Epithelial cell of proximal tubule (primary cell): ENCODE results near the gene GPR45. TPM values are rescaled to one million over a fixed set of nuclear protein-coding genes. Genes with fewer than 3 reads are reported as not detected.

Experiments
- DNase-seq: peaks from one replicate; pipeline ENCODE4 v3.0.0-alpha.2; 2011; ENCODE audit warnings: low read depth
- H3K4me3 ChIP-seq: 2 replicates; pipeline ENCODE4 v1.5.1; 2011; ENCODE audit warnings: low read depth, mild to moderate bottlenecking, low read length
- total RNA-seq: library from RNA; depleted of rRNA; stranded (reverse); fragments of >200 nt; gene quantifications from 2 replicates; pipeline ENCODE4 v1.2.3, GENCODE V29; 2015
- TF ChIP-seq, protein P1 (sequence below): conservative IDR thresholded peaks from 2 replicates; pipeline ENCODE4 v1.5.1; 2012; ENCODE audit warnings: low read depth, mild to moderate bottlenecking, low read length

The GPR45 gene
- total RNA-seq, 1 donor from 2014 or later: not detected

DNA sequence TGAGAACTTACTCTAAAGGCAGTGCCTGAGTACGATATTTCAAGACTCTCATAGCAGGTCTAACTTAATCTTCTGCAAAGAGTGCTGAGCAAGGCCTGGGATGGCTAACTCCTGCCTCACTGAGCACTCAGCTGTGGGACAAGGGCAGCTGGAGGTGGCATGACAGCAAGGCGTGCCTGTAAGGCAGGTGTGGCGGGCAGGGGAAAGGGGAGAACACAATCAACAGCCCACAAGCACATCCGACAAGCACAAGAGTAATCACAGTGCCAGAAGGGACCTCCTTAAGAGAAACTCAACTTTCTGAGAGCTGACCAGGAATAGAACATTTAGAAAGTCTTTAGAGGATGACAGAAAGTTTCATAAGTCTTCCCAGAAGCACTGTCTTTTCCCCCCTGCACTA is 42.0 kb downstream of the GPR45 start:
- no peak for DNase-seq
- TF ChIP-seq, protein P1, sequence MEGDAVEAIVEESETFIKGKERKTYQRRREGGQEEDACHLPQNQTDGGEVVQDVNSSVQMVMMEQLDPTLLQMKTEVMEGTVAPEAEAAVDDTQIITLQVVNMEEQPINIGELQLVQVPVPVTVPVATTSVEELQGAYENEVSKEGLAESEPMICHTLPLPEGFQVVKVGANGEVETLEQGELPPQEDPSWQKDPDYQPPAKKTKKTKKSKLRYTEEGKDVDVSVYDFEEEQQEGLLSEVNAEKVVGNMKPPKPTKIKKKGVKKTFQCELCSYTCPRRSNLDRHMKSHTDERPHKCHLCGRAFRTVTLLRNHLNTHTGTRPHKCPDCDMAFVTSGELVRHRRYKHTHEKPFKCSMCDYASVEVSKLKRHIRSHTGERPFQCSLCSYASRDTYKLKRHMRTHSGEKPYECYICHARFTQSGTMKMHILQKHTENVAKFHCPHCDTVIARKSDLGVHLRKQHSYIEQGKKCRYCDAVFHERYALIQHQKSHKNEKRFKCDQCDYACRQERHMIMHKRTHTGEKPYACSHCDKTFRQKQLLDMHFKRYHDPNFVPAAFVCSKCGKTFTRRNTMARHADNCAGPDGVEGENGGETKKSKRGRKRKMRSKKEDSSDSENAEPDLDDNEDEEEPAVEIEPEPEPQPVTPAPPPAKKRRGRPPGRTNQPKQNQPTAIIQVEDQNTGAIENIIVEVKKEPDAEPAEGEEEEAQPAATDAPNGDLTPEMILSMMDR: no peak
- H3K4me3 ChIP-seq: no peak overlapping the region

DNA sequence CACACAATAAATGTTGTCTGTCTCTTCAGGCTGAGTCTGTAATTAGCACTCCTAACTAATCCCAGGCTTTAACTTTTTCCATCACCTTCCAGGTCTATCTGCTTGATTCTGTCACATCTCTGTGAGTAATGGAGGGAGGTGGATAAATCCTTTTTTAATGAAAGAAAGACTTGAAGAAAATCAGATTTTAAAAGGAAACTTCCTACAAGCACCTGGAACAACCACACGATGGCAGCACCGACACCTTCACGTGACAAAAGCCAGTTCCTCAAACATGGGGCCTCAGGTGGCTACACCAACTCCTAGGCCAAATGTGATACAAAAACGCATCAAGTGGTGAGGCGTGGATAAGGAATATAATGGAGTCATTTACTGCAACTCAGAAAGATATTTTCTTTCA is 46.1 kb downstream of the GPR45 start:
- DNase-seq: no peak
- no peak overlapping the region for H3K4me3 ChIP-seq
- TF ChIP-seq, protein P1: peak; percentile 75

DNA sequence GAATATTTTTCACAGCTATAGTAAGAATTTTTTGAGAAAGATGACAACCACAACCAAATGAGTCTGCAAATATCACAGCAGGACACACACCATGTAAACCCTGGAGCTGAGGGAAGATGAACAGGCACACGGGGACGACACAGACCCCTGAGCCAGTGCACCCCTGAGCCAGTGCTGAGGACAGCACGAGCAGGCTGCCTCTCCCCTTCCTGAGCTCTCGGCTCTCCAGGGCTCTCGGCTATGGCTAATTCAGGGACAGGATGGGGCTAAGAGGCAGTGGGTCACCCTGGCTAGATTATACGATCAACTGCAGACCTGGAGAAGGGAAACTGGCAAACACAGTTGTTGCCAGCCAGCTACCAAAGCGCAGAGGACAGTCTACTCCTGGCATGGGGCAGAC is 46.6 kb downstream of the GPR45 start:
- H3K4me3 ChIP-seq: no peak overlapping the region
- TF ChIP-seq, protein P1: no peak
- DNase-seq: no peak

DNA sequence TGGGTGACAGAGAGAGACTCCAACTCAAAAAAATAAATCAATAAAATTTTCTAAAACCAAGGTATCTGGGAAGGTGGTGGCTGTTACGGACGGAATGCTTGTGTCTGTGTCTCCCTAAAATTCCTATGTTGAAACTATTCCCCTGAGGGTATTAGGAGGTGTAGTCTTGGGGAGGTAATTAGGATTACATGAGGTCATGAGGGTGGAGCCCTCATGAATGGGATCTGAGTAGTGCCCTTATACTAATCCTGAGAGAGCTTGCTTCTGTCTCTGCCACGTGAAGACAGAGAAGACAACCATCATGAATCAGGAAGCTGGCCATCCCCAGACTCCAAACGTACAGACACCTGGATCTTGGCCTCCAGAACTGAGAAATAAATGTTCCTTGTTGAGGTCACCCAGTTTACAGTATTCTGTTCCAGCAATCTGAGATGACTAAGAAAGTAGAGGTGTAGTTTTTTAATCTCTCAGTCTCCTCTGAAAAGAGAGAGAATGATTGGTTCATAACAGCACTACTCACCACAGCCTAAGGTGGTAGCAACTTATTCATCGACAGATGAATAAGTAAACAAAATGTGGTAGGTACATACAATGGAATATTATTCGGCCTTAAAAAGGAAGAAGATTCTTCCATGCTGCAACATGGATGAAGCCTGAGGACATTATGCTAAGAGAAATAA is 49.6 kb downstream of the GPR45 start:
- no peak overlapping the region for H3K4me3 ChIP-seq
- no peak for DNase-seq
- TF ChIP-seq, protein P1: no peak

DNA sequence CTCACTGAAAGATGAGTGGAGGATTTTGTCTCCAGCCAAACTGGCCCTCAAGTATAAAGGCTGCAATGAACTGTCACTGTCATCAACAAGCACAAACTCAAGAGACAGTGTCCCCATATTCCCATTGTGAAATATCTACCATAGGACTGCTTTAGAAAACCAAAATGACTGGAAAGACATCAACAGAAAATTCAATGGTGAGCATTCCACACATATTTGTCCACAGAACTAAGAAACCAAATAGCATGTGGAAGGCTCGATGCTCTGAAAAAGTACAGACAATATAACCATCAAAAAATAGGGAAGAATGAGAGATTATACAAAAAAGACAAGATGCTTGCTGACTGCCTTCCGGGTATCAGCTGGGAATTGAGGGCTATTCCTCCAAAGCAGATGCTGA is 50.4 kb downstream of the GPR45 start:
- TF ChIP-seq, protein P1: no peak
- no peak for DNase-seq
- H3K4me3 ChIP-seq: no peak overlapping the region

Other genes starting within 250 kb of the GPR45 start
- gene MRPS9, start 203.7 kb upstream of the GPR45 start, total RNA-seq: 34.7 and 40.4 TPM in 2 replicates
- 11.3 and 22.9 TPM in 2 replicates for gene TGFBRAP1, start 88.0 kb downstream of the GPR45 start, total RNA-seq
- gene C2orf49, start 95.8 kb downstream of the GPR45 start, total RNA-seq: 14.3 and 21.2 TPM in 2 replicates
- gene FHL2, start 157.3 kb downstream of the GPR45 start, total RNA-seq: 237 and 326 TPM in 2 replicates